ENCODE results near the gene ARL2BP.
A peak's percentile ranks its signal among the peaks of the same experiment; 100 is the strongest.

Gene ARL2BP

GRCh38 chr16:57283214-57283958 lies 38.3 kb downstream of the ARL2BP start:
- Histone ChIP-seq H3K36me3 (no peaks in the 10 kb centered on the region), H3K9me3 (no peaks in the 10 kb centered on the region), H3K27ac (no peak overlapping the region), H3K27me3 (peaks cover 98% of the 10 kb centered on the region), H3K4me1 (ENCODE audit: control insufficient read depth in 1 of 2, insufficient read depth in 1 of 2, low read depth in 1 of 2, low read length in 1 of 2) (peaks cover 8 to 13% of the 10 kb centered on the region in 2 experiments), H3K4me3 (ENCODE audit: low read depth in 1 of 2, low read length in 1 of 2) (no peak overlapping the region)
- no peak for TF ChIP-seq CTCF (IDR thresholded peaks at IDR 0.05)

GRCh38 chr16:57283959-57284208 lies 38.8 kb downstream of the ARL2BP start:
- Histone ChIP-seq H3K4me3 (ENCODE audit: low read depth in 1 of 2, low read length in 1 of 2) (peak overlapping the region; percentile 52 to 64), H3K9me3 (no peaks in the 10 kb centered on the region), H3K27me3 (peaks cover 93% of the 10 kb centered on the region), H3K36me3 (no peaks in the 10 kb centered on the region), H3K4me1 (ENCODE audit: control insufficient read depth in 1 of 2, insufficient read depth in 1 of 2, low read depth in 1 of 2, low read length in 1 of 2) (peaks cover 8 to 13% of the 10 kb centered on the region in 2 experiments), H3K27ac (no peak overlapping the region)
- TF ChIP-seq CTCF (IDR thresholded peaks at IDR 0.05), result no peak

- Histone ChIP-seq H3K9me3 (no peaks in the 10 kb centered on the region), H3K4me3 (ENCODE audit: low read depth in 1 of 2, low read length in 1 of 2) (peak within 1 kb of the TSS; percentile 52 to 64), H3K36me3 (no peaks in the 10 kb centered on the region), H3K27me3 (peaks cover 88% of the 10 kb centered on the region), H3K27ac (no peak within 1 kb of the TSS), H3K4me1 (ENCODE audit: control insufficient read depth in 1 of 2, insufficient read depth in 1 of 2, low read depth in 1 of 2, low read length in 1 of 2) (peaks cover 8 to 13% of the 10 kb centered on the region in 2 experiments)
- no peak for TF ChIP-seq CTCF (IDR thresholded peaks at IDR 0.05)
These were observed 39.3 kb downstream of the ARL2BP start, which contains the start of gene PLLP for GRCh38 chr16:57284209-57284951. PLLP (minus strand) TSS chr16:57284672; CDS start chr16:57284540, 132 bp downstream.

- no peak overlapping the region for H3K27ac ChIP-seq
- H3K4me1 ChIP-seq (ENCODE audit: control insufficient read depth in 1 of 2, insufficient read depth in 1 of 2, low read depth in 1 of 2, low read length in 1 of 2), result peaks cover 8 to 13% of the 10 kb centered on the region in 2 experiments
- H3K4me3 ChIP-seq (ENCODE audit: low read depth in 1 of 2, low read length in 1 of 2), result peak overlapping the region; percentile 52 to 64
- no peaks in the 10 kb centered on the region for H3K9me3 ChIP-seq
- peaks cover 82% of the 10 kb centered on the region for H3K27me3 ChIP-seq
- no peak for TF ChIP-seq CTCF (IDR thresholded peaks at IDR 0.05)
- no peaks in the 10 kb centered on the region for H3K36me3 ChIP-seq
These were observed 39.9 kb downstream of the ARL2BP start for GRCh38 chr16:57284952-57285363.

- no peak for TF ChIP-seq CTCF (IDR thresholded peaks at IDR 0.05)
- no peak overlapping the region for H3K27ac ChIP-seq
- H3K27me3 ChIP-seq, result peaks cover 78% of the 10 kb centered on the region
- H3K9me3 ChIP-seq, result no peaks in the 10 kb centered on the region
- H3K36me3 ChIP-seq, result no peaks in the 10 kb centered on the region
- H3K4me1 ChIP-seq (ENCODE audit: control insufficient read depth in 1 of 2, insufficient read depth in 1 of 2, low read depth in 1 of 2, low read length in 1 of 2), result peaks cover 8 to 13% of the 10 kb centered on the region in 2 experiments
- H3K4me3 ChIP-seq (ENCODE audit: low read depth in 1 of 2, low read length in 1 of 2), result no peak overlapping the region
These were observed 40.3 kb downstream of the ARL2BP start for GRCh38 chr16:57285379-57285778.

Data from neutrophil (primary cell).